Stimulated activated CD4-positive, alpha-beta T cell treated with anti-CD3 and anti-CD28 coated beads, Interleukin-12 subunit alpha, Interleukin-12 subunit beta, amount 100 ng/mL, for 4 hours (primary cell): Measurements from ENCODE around the gene ISG20L2.

Experiments used
- DNase-seq: peaks from one replicate; pipeline ENCODE4 v3.0.0-alpha.2; 2020

ISG20L2 gene

GRCh38 chr1:156684227-156684782 is 44.3 kb downstream of the ISG20L2 start:
- no peak for DNase-seq

DNA sequence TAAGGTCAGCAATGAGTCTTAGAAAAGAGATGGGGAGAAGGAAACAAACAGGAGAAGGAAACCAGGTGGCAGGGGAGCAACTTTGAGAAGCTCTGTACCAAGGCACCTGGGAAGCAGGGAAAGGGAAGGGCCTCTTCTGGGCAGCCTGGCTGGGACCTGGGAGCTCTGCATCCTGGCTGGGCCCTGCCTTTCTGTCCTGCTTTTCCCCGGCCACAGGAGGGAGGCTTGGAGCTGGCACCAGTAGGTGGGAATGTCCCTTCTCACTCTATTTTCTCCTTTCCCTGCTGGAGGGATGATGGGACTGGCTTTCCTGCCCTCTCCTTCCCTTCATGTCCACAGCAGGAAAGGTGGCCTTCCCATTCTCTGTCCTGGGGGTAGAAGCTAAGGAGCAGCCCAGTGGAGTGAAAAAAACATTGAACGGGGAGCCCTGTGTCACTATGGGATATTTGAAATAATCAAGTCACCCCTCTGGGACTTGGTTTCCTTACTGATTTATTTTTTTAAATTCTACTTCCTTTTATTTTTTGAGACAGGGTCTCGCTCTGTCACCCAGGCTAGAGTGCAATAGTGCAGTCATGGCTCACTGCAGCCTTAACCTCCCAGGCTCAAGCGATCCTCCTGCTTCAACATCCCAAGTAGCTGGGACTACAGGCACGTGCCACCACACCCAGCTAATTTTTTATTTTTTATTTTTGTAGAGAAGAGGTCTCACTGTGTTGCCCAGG is 46.2 kb downstream of the ISG20L2 start:
- no peak for DNase-seq

GRCh38 chr1:156681196-156681960 is 47.2 kb downstream of the ISG20L2 start:
- DNase-seq: no peak

GRCh38 chr1:156680056-156680455 is 48.5 kb downstream of the ISG20L2 start:
- no peak for DNase-seq

DNA sequence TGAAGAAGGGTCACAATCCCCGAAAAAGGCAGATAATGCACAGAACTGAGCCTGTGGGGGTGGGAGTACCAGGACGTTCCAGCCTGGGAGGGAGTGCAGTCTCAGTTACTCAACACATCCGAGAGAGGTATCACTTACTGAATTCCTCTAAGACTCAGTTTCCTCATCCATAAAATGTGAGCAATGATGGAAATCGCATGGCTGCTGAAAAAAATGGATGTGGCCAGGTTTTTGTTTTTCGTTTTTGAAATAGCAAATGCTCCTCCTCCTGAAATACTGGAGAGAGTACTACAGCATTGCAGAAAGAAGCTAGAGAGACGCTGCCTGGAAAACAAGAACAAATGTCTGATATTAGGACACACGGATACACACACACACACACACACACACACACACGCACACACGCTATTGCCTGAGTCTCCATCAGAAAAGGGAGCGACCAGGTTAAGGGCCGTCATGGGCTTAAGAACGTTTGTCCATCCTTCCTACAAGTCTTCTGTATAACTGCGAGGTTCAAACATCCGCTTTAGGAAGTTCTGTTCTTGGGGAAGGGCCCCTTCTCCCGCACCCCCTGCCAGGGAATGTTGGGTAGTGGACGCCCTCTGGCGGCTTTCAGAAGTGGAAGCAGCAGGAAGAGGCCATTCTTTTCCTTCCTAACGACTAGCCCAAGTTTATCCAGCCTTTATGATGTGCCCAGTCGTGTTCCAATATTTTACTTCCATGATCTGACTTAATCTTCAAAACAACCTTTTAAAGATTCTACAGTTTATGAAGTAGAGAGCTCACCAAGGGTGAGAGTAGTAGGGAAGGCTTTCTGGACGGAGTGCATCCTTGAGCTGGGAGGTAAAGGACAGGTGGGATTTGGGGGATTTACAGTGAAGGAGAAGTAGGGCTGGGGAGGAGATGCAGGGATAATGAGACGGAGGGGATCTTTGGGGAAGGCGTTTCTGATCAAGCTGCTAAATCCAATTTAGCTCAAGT is 50.7 kb downstream of the ISG20L2 start:
- DNase-seq: no peak

DNA sequence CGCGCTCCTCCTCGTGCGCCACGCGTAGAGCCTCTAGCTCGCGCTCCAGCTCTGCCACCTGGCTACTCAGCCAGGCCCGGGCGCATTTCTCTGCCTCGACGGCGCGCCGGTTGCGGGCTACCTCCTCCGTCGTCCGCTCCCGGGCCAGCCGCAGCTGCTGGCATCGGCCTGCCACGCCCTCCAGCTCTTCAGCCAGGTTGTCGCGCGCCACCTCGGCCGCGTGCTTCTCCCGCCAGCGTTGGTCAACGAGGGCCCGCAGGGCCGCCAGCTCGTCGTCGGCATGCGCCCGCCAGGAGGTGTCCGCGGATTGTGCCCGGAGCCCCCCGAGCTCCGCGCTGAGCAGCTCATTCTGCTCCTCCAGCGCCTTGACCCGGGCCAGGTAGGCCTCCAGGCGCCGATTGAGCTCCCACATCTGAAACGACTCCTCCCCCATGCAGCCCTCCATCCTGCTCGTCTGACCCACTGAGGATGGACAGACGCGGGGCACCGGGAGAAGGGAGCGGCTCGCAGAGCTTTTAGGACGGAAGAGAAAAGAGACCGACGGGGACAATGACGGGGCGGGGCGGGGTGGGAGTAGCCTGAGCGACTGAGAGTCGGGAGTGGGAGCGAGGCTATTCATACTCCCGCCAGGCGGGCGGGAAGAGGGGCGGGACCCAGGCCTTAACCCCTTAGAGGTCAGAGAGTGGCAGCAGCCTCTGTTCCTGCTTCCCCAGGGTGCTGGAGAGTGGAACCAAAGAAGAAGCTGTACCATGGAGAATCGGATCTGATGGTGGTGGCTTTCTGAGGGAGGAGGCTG is 51.5 kb downstream of the ISG20L2 start, which contains the start of gene NES:
Gene NES (minus strand): TSS at position 588 of the 796 bp plus-strand sequence. CDS start 143 bp downstream, at position 445.
- no peak for DNase-seq

- no peak for DNase-seq
Observed at GRCh38 chr1:156676114-156676819, 52.3 kb downstream of the ISG20L2 start.

GRCh38 chr1:156675210-156676113 is 53.1 kb downstream of the ISG20L2 start:
- DNase-seq: no peak

DNA sequence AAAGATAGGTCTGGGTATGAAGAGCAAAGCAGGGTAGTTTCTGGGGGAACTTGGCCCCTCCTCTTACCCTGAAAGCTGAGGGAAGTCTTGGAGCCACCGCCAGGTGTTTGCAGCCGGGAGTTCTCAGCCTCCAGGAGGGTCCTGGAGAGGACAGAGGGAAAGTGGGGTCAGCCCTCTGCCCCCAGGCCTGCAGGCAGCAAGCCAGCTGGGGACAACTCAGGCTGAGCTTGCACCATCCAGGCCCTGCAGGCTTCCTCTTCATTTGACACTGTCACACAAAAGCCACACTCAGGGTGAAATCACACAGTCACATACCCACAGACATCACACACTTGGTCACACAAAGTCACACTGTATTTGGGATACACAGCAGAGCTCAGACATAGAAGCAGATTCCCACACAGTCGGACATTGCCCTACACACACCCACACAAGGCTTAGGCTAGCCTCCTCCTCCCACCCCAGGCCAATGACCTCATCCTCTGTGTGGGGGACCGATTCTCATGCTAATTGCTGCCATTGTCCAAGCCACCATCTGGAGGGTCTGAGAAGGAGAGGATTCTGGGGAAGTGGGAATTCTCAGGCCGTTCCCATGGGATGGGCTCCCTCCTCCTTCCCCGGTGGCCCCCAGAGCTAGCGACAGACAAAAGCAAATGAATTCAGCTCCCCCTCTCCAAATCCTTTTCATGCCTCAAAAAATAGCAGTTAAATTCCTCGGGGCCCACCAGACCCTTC is 55.0 kb downstream of the ISG20L2 start:
- no peak for DNase-seq
